Ectodermal cell (in vitro differentiated cells): ENCODE data around the gene SDR39U1.

ENCODE experiments used
- H3K27ac ChIP-seq: 2 replicates; pipeline ENCODE4 v1.7.0; 2013; ENCODE audit warnings: mild to moderate bottlenecking, low read depth, low read length; ENCODE audit not compliant: insufficient read depth, poor library complexity, severe bottlenecking
- H3K27me3 ChIP-seq: 2 replicates; pipeline ENCODE4 v1.7.0; 2013; ENCODE audit warnings: mild to moderate bottlenecking, low read length; ENCODE audit not compliant: insufficient read depth, control insufficient read depth, poor library complexity, severe bottlenecking
- H3K36me3 ChIP-seq: one replicate; pipeline ENCODE4 v1.7.0; 2013; ENCODE audit warnings: low read length; ENCODE audit not compliant: control insufficient read depth, insufficient read depth
- H3K4me1 ChIP-seq: one replicate; pipeline ENCODE4 v1.7.0; 2013; ENCODE audit warnings: low read length; ENCODE audit not compliant: control insufficient read depth, insufficient read depth
- H3K4me3 ChIP-seq: 2 replicates; pipeline ENCODE4 v1.7.0; 2013; ENCODE audit warnings: low read depth, low read length, control low read depth; ENCODE audit not compliant: insufficient read depth
- H3K9me3 ChIP-seq: 2 replicates; pipeline ENCODE4 v1.7.0; 2013; ENCODE audit warnings: mild to moderate bottlenecking, low read length, moderate library complexity; ENCODE audit not compliant: control insufficient read depth
- WGBS, 2 experiments: methylation state at CpG; one replicate each; pipeline ENCODE4 v1.1.7; 2013; ENCODE audit warnings: missing lambda C conversion rate in 2 of 2; 5-methylcytosine and 5-hydroxymethylcytosine counted together

Gene SDR39U1

DNA sequence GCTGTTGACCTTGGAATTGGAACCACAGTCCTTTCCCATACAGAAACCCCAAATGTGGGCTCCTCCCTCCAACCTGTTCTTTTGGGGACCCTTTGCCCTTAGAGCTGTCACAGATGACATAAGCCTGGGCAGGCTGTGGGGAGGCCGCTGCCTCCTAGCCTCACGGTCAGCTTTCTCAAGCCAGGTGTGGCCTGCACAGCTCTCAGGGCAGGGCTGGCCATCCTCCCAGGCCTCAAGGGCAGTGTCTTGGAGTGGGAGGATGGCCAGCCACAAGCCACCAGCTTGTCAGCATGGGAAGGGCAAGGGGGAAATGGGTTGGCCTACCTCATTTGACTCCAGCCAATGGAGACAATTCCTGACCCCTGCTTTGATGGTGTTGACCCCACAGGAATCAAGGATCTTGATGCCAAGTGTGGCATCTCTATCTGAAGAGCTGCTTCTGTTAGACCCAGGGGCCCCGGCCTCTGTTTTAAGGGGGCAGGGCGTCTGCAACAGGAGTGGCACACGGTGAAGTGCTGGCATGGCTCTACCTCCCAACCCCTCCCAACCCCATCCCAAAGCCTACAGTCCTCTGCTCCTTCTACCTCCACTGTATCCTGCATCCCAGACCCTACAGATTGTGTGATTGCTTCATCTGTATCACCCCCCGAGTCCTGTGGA is 24.6 kb downstream of the SDR39U1 start:
- peaks cover 13% of the 10 kb centered on the region for H3K36me3 ChIP-seq
- H3K4me3 ChIP-seq, result no peak overlapping the region
- H3K4me1 ChIP-seq, result no peaks in the 10 kb centered on the region
- H3K27ac ChIP-seq, result no peak overlapping the region
- no peaks in the 10 kb centered on the region for H3K9me3 ChIP-seq
- WGBS, 2 experiments, result 86 to 89% methylated on average over 6 of the region's 6 CpGs
- peaks cover 3% of the 10 kb centered on the region for H3K27me3 ChIP-seq

DNA sequence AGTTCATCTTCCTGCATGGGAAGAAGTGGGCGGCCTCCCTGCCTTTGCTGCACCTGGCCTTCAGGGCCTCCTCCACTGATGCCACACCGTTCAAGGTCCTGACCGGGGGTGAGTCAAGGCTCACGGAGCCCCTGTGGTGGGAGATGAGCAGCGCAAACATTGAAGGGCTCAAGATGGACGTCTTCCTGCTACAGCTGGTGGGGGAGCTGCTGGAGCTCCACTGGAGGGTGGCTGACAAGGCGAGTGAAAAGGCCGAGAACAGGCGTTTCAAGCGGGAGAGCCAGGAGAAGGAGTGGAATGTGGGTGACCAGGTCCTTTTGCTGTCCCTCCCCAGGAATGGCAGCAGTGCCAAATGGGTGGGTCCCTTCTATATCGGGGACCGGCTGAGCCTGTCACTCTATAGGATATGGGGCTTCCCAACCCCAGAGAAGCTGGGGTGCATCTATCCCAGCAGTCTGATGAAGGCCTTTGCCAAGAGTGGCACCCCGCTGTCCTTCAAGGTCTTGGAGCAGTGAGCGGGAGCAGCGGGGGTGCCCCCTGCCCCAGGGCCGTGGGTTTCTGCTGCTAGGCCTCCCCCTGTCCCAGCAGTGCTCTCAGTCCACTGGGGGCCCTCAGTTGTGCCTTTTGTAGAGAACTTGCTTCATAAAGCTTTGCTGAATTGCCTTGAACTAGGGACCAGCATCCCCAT is 25.5 kb downstream of the SDR39U1 start:
- H3K36me3 ChIP-seq, result peaks cover 13% of the 10 kb centered on the region
- no peaks in the 10 kb centered on the region for H3K9me3 ChIP-seq
- no peaks in the 10 kb centered on the region for H3K27me3 ChIP-seq
- H3K27ac ChIP-seq, result no peak overlapping the region
- H3K4me3 ChIP-seq, result no peak overlapping the region
- no peaks in the 10 kb centered on the region for H3K4me1 ChIP-seq
- 90 to 91% methylated on average over 16 of the region's 16 CpGs for WGBS, 2 experiments

DNA sequence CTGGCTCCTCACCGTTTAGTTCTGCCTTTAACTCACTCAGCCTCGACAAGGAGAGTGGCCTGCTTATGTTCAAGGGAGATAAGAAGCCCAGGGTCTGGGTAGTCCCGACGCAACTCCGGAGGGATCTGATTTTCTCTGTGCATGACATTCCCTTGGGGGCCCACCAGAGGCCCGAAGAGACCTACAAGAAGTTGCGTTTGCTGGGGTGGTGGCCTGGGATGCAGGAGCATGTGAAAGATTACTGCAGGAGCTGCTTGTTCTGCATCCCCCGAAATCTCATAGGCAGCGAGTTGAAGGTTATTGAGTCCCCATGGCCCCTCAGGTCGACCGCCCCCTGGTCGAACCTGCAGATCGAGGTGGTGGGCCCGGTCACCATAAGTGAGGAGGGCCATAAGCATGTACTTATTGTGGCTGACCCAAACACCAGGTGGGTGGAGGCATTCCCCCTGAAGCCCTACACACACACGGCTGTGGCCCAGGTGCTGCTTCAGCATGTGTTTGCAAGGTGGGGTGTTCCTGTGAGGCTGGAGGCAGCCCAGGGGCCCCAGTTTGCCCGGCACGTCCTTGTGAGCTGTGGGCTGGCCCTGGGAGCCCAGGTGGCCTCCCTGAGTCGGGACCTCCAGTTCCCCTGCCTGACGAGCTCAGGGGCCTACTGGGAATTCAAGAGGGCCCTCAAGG is 26.2 kb downstream of the SDR39U1 start:
- no peak overlapping the region for H3K4me3 ChIP-seq
- H3K27ac ChIP-seq, result no peak overlapping the region
- 92% methylated on average over 19 of the region's 19 CpGs for WGBS, 2 experiments
- no peaks in the 10 kb centered on the region for H3K9me3 ChIP-seq
- H3K36me3 ChIP-seq, result peaks cover 13% of the 10 kb centered on the region
- no peaks in the 10 kb centered on the region for H3K27me3 ChIP-seq
- H3K4me1 ChIP-seq, result no peaks in the 10 kb centered on the region

DNA sequence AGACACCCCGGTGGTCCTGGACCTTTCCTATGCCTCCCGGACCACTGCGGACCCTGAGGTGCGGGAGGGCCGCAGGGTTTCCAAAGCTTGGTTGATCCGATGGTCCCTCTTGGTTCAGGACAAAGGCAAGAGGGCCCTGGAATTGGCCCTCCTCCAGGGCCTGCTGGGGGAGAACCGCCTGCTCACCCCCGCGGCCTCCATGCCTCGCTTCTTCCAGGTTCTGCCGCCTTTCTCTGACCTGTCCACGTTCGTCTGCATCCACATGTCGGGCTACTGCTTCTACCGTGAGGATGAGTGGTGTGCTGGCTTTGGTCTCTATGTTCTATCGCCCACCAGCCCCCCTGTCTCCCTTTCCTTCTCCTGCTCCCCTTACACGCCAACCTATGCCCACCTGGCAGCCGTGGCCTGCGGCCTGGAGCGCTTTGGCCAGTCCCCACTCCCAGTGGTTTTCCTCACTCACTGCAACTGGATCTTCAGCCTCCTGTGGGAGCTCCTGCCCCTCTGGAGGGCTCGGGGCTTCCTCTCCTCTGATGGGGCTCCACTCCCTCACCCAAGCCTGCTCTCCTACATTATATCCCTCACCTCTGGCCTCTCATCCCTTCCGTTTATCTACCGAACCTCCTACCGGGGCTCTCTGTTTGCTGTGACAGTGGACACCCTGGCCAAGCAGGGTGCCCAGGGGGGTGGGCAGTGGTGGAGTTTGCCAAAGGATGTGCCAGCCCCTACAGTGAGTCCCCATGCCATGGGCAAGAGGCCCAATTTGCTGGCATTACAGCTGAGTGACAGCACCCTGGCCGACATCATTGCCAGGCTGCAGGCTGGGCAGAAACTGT is 26.9 kb downstream of the SDR39U1 start:
- no peaks in the 10 kb centered on the region for H3K27me3 ChIP-seq
- WGBS, 2 experiments, result 92 to 96% methylated on average over 25 of the region's 25 CpGs

DNA sequence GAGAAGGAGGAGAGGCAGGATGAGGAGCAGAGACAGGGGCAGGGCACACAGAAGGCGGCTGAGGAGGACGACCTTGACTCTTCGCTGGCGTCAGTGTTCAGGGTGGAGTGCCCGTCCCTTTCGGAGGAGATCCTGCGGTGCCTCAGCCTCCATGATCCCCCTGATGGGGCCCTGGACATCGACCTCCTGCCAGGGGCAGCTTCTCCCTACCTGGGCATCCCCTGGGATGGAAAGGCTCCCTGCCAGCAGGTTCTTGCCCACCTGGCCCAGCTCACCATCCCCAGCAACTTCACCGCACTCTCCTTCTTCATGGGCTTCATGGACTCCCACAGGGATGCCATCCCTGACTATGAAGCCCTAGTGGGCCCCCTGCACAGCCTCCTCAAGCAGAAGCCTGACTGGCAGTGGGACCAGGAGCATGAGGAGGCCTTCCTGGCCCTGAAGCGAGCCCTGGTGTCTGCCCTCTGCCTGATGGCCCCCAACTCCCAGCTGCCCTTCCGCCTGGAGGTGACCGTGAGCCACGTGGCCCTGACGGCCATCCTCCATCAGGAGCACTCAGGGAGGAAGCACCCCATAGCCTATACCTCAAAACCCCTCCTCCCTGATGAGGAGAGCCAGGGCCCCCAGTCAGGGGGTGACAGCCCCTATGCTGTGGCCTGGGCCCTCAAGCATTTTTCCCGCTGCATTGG is 27.7 kb downstream of the SDR39U1 start:
- Histone ChIP-seq H3K27me3 (no peaks in the 10 kb centered on the region), H3K36me3 (peaks cover 13% of the 10 kb centered on the region), H3K4me1 (no peaks in the 10 kb centered on the region), H3K4me3 (no peak overlapping the region), H3K27ac (no peak overlapping the region), H3K9me3 (no peaks in the 10 kb centered on the region)
- 94 to 97% methylated on average over 15 of the region's 15 CpGs for WGBS, 2 experiments

More for the DNA sequence above, 26.9 kb downstream of the SDR39U1 start:
- no peak overlapping the region for H3K4me3 ChIP-seq
- H3K9me3 ChIP-seq, result no peaks in the 10 kb centered on the region
- H3K36me3 ChIP-seq, result peaks cover 13% of the 10 kb centered on the region
- no peaks in the 10 kb centered on the region for H3K4me1 ChIP-seq
- H3K27ac ChIP-seq, result no peak overlapping the region

DNA sequence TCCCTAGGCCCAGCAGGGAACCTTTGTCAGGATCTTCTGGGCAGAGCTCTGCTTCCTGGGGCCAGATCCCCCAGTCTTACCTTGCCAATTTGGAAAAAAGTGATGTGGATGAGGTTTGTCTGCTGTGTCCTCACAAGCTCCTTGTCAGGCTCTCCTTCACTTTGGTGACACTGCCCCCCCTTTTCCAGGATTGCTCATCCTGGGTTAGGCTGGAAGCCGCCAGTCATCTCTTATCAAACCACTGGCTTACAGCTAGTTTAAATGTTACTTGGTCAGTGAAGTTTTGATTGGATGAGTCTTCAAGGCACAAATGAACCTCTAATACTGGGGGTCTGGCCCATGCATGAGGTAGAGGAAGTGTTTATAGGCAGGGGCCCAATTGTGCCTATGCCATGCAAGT is 28.5 kb downstream of the SDR39U1 start:
- H3K4me1 ChIP-seq, result no peaks in the 10 kb centered on the region
- H3K4me3 ChIP-seq, result no peak overlapping the region
- no peak overlapping the region for H3K27ac ChIP-seq
- H3K27me3 ChIP-seq, result no peaks in the 10 kb centered on the region
- H3K36me3 ChIP-seq, result peaks cover 13% of the 10 kb centered on the region
- H3K9me3 ChIP-seq, result no peaks in the 10 kb centered on the region
- WGBS, 2 experiments, result 100% methylated on average over 1 of the region's 1 CpG

DNA sequence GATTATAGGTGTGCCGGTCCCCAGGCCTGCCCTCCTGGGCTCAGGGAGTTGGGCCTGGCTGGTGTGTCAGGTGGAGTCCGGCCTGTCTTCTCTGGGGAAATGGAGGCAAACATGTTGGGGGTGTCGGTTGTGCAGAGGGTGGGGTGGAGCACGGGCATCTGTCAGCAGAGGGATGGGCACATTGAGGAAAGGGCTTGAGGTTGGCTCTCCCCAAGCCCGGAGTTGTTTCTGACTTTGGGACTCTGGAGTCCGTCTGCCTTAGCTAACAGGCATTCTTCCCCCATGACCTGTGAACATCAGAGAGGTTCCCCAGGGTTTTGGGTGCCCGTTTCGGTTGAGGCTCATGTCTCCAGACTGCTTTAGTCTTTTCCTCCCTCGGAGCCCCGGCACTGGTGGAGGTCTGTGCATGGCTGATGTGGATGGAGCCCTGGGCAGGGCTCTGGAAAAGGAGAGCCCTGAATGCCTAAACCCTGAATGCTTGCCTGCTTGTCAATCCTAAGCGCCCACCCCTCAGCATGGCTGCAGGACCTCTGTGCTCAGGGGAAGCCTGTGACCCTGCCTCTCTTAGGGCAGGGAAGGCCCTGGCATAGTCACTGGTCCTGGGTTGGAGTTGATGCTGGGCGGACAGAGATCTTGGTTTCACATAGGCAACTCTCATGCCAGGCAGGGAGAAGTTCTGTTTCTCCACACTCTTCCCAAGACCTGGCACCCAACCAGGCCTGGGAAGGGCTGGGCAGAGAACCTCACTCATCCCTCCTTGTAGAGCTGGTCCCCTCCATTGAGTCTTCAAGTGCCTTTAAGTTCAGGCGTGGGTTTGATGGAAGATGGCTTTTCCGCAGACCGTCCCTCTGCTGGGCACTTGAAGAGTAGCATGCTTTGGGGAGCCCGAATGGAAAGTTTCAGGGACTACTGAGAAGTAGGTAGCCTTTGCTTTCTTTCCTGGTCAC is 30.9 kb downstream of the SDR39U1 start:
- Histone ChIP-seq H3K27ac (no peak overlapping the region), H3K9me3 (no peaks in the 10 kb centered on the region), H3K27me3 (no peaks in the 10 kb centered on the region), H3K36me3 (peaks cover 16% of the 10 kb centered on the region), H3K4me3 (no peak overlapping the region), H3K4me1 (no peaks in the 10 kb centered on the region)
- 80 to 81% methylated on average over 16 of the region's 16 CpGs for WGBS, 2 experiments

DNA sequence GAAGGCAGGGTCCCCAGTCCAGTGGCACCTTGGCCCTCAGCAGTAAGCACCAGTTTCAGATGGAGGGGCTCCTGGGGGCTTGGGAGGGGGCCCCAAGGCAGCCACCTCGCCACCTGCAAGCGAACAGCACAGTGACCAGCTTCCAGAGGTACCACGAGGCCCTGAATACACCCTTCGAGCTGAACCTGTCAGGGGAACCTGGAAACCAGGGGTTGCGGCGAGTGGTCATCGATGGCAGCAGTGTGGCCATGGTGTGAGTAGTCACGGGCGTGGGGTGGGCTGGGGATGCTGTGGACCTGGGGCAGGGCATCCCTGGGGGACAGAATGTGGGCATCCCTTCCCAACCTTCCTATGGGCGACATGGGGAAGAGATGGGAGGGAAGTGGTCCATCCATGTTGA is 32.6 kb downstream of the SDR39U1 start:
- Histone ChIP-seq H3K4me1 (no peaks in the 10 kb centered on the region), H3K27me3 (no peaks in the 10 kb centered on the region), H3K9me3 (no peaks in the 10 kb centered on the region), H3K36me3 (peaks cover 16% of the 10 kb centered on the region), H3K27ac (no peak overlapping the region), H3K4me3 (no peak overlapping the region)
- WGBS, 2 experiments, result 94 to 96% methylated on average over 10 of the region's 10 CpGs

DNA sequence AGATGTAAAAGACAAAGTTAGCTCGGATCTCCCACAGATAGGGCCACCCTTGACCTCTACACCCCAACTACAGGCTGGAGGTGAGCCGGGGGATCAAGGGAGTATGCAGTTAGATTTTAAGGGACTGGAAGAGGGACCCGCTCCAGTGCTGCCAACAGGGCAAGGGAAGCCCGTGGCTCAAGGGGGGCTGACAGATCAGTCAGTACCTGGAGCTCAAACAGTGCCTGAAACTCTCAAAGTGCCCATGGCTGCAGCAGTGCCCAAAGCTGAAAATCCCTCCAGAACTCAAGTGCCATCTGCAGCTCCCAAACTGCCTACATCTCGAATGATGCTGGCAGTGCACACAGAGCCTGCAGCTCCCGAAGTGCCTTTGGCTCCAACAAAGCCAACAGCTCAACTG is 33.4 kb downstream of the SDR39U1 start:
- H3K9me3 ChIP-seq, result no peaks in the 10 kb centered on the region
- WGBS, 2 experiments, result 86% methylated on average over 6 of the region's 6 CpGs
- no peak overlapping the region for H3K27ac ChIP-seq
- peaks cover 3% of the 10 kb centered on the region for H3K4me1 ChIP-seq
- no peak overlapping the region for H3K4me3 ChIP-seq
- peaks cover 14% of the 10 kb centered on the region for H3K36me3 ChIP-seq
- no peaks in the 10 kb centered on the region for H3K27me3 ChIP-seq
